Measurements from ENCODE around the gene ITGA11.

The ITGA11 gene

GRCh38 chr15:68284616-68285258 lies 147.2 kb downstream of the ITGA11 start:
- DNase-seq = no peak

GRCh38 chr15:68283401-68283800 lies 148.6 kb downstream of the ITGA11 start:
- no peak for DNase-seq

DNA sequence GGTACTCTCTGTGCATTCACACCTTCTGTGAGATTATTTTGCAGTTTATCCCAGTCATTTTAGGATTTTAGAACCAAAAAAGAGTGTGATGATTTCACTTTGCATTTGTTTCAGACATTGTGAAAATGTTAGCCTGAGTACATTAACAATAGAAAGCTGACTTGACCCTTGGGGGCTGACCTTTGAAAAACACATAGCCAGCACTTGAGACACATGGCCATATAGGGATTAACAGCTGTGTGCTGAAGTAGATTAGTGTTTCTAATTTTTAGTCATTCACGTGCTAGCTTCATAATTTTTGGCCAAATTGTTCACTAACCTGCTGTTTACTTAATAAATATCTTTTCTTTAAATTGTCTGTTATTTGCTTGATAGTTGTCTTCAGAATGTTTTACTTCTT lies 151.0 kb downstream of the ITGA11 start:
- DNase-seq = no peak

GRCh38 chr15:68279779-68280753 lies 151.9 kb downstream of the ITGA11 start:
- no peak for DNase-seq

DNA sequence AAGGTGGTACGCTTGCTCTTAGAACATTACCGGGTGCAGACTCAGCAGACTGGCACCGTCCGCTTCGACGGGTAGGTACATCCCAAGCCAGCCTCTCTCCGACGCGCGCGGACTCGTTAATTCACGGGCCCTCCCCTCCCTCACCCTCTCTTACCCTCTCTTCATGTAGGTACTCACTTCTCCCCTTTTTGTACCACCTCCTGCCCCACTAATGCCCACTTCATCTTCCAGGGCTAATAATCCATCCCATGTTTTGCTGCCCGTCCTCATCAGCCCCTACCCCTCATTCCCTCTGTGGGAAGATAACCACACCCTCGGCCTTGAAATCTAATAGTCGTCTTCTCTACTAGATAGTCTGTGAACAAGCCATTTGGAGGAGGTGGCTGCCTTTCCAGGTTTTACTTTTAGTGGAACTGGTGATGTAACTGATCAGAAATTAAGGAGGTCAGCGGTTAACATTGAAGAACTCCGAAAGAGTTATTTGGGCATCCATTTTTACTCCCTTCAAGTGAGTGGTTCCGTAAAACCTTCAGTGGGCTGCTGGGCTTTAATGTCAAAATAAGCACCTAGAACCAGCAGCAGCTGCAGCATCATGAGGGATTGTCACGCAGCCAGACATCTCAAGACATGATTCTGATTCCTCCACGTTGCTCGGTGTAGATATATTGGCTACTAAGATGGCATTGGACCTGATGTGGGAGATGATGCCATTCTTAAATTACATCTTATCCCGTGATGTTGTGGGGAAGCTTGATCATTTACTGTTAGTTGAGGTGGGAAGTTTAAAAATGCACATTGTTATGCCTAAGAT lies 153.2 kb downstream of the ITGA11 start:
- peak in 1 of 2 experiments; percentile 42 for DNase-seq

GRCh38 chr15:68278345-68278594 lies 153.7 kb downstream of the ITGA11 start:
- DNase-seq = no peak

DNA sequence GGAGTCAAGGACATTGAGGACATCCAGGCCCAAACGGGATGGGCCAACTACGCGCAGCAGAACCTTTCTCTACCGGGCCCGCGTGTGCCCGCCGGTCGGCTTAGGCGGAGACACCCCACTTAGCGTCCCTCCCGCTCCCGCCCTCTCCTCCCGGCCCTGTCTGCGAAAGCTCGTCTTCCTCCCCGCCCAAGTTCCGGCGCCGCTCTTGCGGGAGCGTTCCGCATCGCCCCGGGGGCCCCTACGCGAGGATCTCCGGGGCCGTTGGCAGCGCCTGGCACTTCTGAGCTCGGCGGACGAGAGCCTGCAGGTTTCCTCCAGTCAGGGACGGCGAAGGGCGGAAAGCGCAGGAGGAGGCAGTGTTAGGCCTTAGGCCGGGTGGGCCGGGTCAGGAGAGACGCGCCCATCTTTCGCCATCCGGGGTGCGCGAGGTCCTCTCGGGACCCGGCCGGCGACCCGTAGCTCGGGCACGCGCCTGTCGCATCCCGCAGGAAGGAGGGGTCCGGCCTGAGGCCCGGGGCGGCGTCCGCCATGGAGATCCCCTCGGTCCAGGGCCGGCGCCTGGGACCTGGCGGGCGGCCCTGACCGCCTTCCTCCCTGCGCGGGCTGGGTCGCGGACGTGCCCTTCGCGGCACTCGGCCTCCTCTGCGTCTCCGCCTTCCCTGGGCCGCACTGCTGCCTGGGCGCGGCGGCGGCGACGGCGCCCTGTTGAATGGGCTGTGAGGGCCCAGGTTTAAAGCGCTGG lies 154.2 kb downstream of the ITGA11 start, which contains the start of gene FEM1B:
Gene FEM1B (plus strand): TSS at position 143 of the 742 bp plus-strand sequence. CDS start 673 bp downstream, outside the sequence.
- DNase-seq = peak; percentile 93 to 95

DNA sequence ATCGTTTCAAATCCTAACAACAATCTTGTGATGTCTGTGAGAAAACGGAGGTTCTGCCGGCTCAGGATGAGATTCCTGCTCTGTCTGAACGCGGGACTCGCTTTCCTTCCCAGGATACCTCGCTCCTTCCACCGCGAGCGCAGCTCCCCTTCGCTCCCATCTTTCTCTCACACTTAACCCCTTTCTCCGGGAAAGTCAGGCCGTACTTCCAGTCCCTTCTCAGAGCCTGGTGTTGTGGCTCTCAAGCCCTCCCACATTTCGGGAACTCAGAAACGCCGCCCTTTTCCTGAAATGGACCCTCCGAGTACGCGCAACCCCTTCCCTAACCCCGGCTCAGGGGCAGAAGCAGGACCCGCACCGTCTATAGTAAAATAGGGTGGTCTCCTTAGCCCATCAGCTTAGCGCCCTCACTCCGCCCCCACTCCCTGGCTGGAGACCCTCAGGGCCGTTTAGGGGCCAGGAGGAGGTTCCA lies 154.8 kb downstream of the ITGA11 start:
- DNase-seq = peak; percentile 58 to 79

GRCh38 chr15:68276668-68277067 lies 155.3 kb downstream of the ITGA11 start:
- no peak for DNase-seq

DNA sequence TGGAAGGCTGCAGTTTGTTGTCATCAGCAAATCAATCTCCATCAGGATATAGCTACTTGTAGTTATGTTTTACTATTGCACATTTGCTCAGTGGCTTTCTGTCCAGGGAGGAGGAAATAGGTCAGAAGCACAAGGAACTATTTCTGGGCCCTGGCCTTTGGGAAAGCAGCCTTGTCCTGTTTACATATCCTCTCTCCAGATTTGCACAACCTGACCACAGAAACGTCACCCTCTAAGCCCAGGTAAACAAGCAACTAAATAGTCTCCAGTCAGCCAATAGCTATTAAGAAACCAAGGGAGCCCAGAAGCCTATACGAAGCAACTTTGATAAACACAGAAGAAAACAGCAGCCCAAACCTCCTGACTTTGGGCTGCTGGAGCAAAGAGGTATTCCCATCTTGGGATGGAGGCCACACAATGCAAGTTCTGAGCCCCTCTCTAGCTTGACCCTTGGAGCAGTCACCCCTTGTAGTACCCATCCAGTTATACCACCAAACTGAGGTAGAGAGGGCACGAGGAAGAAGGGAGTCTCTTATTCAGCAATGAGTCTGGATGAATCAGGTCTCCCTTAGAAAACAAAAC lies 156.7 kb downstream of the ITGA11 start:
- DNase-seq = no peak

GRCh38 chr15:68274201-68274848 lies 157.6 kb downstream of the ITGA11 start:
- no peak for DNase-seq

GRCh38 chr15:68272721-68273271 lies 159.2 kb downstream of the ITGA11 start:
- DNase-seq = no peak

- peak in 1 of 2 experiments; percentile 27 for DNase-seq
Measured at GRCh38 chr15:68271854-68272471, 160.0 kb downstream of the ITGA11 start.

DNA sequence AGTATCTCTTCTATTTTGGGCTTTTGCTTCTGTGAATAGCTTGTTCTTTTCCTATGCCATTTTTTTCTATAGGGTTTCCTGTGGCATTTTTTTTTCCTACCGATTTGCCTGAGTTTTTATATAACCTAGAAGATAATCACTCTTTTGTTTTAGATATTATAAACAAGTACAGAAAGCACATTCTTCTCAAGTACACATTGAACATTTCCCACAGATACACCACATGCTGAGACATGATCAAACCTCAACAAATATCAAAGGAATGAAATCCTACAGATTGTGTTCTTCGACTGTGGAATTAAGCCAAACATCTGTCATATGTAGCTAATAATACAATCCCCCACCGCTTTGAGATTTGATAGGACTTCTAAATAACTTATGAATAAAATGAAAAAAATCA lies 163.6 kb downstream of the ITGA11 start:
- DNase-seq = no peak

DNA sequence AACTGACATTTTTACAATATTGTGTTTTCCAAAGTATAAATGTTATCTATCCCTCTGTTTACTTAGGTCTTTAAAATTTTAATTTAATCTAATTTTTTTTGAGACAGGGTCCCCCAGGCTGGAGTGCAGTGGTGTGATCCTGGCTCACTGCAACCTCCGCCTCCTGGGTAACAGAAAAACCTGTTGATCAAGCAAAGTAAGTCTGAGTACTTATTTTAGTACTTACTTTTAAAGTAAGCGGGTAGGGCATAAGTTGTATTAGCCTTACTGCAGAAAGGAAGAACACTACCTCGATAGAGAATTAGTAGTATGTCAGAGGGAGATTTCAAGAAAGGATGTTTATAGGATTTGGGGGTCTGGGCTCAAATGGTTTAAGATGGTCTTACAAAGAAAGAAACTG lies 166.3 kb downstream of the ITGA11 start:
- DNase-seq = no peak

GRCh38 chr15:68265081-68265480 lies 166.9 kb downstream of the ITGA11 start:
- no peak for DNase-seq

DNA sequence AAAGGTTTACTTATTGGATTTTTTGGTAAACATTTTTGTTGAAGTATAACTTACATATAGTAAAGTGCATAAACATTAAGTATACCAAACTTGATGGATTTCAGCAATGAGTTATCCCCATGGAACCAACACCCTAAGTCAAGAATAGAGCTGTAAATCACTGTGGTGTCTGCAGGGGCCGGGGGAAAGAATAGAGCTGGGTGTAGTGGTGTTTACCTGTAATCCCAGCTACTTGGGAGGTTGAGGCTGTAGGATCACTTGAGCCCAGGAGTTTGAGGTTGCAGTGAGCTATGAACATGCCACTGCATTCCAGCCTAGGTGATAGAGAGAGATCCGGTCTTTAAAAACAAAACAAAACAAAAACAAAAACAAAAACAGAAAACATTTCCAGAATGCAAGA lies 167.7 kb downstream of the ITGA11 start:
- no peak for DNase-seq

DNA sequence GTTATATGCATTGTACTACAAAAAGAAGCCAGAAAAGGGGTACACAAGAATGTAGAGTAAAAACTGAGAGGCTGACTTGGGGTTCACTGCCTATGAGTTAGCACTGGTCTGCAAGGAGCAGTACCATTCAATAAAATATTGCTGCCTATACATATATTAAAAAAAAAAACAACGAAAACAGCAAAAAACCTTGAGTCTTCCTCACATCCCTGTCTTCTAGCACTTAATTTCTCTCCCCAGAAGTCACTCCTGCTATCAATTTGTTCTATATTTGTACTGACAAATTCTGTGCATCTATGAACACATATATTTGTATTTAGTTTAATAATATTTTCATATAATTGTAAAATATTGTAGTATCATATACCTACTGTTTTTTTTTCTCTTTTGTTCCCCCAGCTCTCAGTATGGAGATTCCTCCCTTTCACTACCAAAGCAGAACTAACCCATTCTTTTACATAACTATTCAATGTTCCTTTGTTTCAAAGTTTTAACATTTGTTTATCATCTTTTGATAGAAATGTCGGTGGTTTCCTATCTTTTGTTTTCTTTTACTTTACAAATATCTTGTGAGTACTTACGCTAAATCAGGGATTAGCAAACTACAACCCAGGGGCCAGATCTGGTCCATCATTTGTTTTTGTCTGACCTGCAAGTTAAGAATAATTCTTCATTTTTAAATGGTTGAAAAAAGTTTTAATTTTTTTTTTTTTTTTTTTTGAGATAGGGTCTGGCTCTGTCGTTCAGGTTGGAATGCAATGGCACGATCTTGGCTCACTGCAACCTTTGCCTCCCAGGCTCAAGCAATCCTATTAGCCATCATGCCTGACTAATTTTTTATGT lies 169.2 kb downstream of the ITGA11 start:
- DNase-seq = no peak

DNA sequence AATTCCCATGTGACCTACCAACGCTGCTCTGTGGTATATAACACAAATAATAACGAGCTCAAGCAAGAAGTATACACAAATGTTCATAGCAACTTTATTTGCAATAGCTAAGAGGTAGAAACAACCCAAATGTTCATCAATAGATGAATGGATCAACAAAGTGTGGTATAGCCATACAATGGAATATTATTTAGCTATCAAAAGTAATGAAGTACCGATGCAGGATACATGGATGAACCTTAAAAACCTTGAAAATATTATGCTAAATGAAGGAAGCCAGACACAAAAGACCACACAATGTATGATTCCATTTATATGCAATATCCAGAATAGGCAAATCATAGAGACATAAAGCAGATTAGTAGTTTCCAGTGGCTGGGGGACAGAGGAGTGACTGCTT lies 170.0 kb downstream of the ITGA11 start:
- DNase-seq = no peak

DNA sequence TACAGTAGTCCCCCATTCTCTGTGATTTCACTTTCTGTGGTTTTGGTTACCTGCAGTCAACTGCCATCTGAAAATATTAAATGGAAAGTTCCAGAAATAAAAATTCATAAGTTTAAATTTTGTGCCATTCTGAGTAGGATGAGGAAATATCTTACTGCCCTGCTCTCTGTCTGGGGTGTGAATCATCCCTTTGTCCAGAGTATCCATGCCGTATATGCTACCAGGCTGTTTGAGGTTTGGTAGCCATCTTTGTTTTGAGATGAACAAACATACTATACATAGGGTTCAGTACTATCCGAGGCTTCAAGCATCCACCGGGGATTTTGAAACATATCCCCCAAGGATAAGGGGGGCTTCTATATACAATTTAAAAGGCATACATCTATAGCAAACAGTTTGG lies 170.7 kb downstream of the ITGA11 start:
- no peak for DNase-seq

Measured in SW 1271 (cell line).